ENCODE data around the gene WDR90. TPM values are rescaled to one million over a fixed set of nuclear protein-coding genes. Genes with fewer than 3 reads are reported as not detected.

WDR90 gene
- total and polyA plus RNA-seq, 10 of the 15 experiments (the other 5 are each of a cell fraction or from before 2014, with no cell fraction given) = 2.0 to 65.0 (median 16.7) TPM

DNA sequence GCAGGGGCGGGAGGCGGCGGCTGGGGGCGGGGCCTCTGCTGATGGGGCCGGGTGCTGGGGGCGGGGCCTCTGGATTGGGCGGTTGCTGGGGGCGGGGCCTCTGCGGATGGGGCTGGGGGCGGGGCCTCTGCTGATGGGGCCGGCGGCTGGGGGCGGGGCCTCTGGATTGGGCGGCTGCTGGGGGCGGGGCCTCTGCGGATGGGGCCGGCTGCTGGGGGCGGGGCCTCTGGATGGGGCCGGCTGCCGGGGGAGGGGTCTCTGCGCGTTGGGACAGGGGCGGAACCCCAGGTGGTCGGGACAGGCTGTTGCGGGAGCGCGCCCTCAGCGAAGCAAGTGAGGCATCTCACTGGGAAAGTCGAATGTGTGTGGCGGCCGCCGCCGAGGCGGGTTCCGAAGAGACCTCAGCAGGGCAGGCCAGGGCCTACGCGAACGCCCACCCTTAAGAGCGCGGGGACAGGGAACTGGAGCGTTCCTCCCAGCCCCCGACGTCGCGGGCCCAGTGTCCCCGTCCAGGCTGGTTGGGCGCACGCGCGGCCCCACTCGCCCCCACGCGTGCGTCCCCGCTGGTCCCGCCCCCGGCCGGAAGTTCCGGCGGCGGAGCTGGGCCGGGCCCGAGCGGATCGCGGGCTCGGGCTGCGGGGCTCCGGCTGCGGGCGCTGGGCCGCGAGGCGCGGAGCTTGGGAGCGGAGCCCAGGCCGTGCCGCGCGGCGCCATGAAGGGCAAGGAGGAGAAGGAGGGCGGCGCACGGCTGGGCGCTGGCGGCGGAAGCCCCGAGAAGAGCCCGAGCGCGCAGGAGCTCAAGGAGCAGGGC lies 30.9 kb downstream of the WDR90 start, which contains the start of gene STUB1 (continued):
- TF ChIP-seq TBL1XR1 (IDR thresholded peaks at IDR 0.05; ENCODE audit: low read depth, low read length) (0 out of 2 replicates have a peak, but pooled peaks have one; percentile 15), SUPT20H (IDR thresholded peaks at IDR 0.05; ENCODE audit: borderline replicate concordance, control insufficient read depth, low read depth, low read length) (no peak), ESRRA (IDR thresholded peaks at IDR 0.05; ENCODE audit: low read length) (no peak), CBFB (IDR thresholded peaks at IDR 0.05; ENCODE audit: low read depth) (no peak), MXI1 (IDR thresholded peaks at IDR 0.05; ENCODE audit: low read depth, low read length) (peak; percentile 56; the same call in 1 of the 2 replicates), TCF3 (IDR thresholded peaks at IDR 0.05; ENCODE audit: borderline replicate concordance, insufficient read depth, low read depth, low read length) (no peak), GABPA (IDR thresholded peaks at IDR 0.05; ENCODE audit: low read depth) (no peak; the same call in 1 of the 2 replicates), EED (IDR thresholded peaks at IDR 0.05; ENCODE audit: low read depth) (no peak), ZZZ3 (IDR thresholded peaks at IDR 0.05; ENCODE audit: control insufficient read depth, insufficient read length, low read depth) (no peak), SIX5 (IDR thresholded peaks at IDR 0.05; ENCODE audit: low read depth, low read length, severe bottlenecking) (no peak), CREM (IDR thresholded peaks at IDR 0.05; ENCODE audit: low read depth) (no peak), NR2C2 (IDR thresholded peaks at IDR 0.05; ENCODE audit: borderline replicate concordance, control insufficient read depth, insufficient read length, low read depth) (no peak), STAT1 (conservative IDR thresholded peaks at IDR 0.05) (no peak), MEF2B (IDR thresholded peaks at IDR 0.05; ENCODE audit: partially characterized antibody, poor library complexity, severe bottlenecking) (no peak), KLF5 (IDR thresholded peaks at IDR 0.05; ENCODE audit: partially characterized antibody) (peak; percentile 34), POLR2AphosphoS5 (IDR thresholded peaks at IDR 0.05; ENCODE audit: low read length) (no peak; the same call in 1 of the 2 replicates), MTA2 (IDR thresholded peaks at IDR 0.05; ENCODE audit: low read depth) (no peak)
- TF ChIP-seq, protein P1, sequence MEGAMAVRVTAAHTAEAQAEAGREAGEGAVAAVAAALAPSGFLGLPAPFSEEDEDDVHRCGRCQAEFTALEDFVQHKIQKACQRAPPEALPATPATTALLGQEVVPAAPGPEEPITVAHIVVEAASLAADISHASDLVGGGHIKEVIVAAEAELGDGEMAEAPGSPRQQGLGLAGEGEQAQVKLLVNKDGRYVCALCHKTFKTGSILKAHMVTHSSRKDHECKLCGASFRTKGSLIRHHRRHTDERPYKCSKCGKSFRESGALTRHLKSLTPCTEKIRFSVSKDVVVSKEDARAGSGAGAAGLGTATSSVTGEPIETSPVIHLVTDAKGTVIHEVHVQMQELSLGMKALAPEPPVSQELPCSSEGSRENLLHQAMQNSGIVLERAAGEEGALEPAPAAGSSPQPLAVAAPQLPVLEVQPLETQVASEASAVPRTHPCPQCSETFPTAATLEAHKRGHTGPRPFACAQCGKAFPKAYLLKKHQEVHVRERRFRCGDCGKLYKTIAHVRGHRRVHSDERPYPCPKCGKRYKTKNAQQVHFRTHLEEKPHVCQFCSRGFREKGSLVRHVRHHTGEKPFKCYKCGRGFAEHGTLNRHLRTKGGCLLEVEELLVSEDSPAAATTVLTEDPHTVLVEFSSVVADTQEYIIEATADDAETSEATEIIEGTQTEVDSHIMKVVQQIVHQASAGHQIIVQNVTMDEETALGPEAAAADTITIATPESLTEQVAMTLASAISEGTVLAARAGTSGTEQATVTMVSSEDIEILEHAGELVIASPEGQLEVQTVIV (IDR thresholded peaks at IDR 0.05; ENCODE audit: borderline replicate concordance, partially characterized antibody) = no peak
- TF ChIP-seq, protein P2, sequence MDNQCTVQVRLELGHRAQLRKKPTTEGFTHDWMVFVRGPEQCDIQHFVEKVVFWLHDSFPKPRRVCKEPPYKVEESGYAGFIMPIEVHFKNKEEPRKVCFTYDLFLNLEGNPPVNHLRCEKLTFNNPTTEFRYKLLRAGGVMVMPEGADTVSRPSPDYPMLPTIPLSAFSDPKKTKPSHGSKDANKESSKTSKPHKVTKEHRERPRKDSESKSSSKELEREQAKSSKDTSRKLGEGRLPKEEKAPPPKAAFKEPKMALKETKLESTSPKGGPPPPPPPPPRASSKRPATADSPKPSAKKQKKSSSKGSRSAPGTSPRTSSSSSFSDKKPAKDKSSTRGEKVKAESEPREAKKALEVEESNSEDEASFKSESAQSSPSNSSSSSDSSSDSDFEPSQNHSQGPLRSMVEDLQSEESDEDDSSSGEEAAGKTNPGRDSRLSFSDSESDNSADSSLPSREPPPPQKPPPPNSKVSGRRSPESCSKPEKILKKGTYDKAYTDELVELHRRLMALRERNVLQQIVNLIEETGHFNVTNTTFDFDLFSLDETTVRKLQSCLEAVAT (IDR thresholded peaks at IDR 0.05) = no peak
- TF ChIP-seq, protein P3, sequence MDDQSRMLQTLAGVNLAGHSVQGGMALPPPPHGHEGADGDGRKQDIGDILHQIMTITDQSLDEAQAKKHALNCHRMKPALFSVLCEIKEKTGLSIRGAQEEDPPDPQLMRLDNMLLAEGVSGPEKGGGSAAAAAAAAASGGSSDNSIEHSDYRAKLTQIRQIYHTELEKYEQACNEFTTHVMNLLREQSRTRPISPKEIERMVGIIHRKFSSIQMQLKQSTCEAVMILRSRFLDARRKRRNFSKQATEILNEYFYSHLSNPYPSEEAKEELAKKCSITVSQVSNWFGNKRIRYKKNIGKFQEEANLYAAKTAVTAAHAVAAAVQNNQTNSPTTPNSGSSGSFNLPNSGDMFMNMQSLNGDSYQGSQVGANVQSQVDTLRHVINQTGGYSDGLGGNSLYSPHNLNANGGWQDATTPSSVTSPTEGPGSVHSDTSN (IDR thresholded peaks at IDR 0.05; ENCODE audit: insufficient replicate concordance, low read depth, low read length) = no peak
- TF ChIP-seq, protein P4, sequence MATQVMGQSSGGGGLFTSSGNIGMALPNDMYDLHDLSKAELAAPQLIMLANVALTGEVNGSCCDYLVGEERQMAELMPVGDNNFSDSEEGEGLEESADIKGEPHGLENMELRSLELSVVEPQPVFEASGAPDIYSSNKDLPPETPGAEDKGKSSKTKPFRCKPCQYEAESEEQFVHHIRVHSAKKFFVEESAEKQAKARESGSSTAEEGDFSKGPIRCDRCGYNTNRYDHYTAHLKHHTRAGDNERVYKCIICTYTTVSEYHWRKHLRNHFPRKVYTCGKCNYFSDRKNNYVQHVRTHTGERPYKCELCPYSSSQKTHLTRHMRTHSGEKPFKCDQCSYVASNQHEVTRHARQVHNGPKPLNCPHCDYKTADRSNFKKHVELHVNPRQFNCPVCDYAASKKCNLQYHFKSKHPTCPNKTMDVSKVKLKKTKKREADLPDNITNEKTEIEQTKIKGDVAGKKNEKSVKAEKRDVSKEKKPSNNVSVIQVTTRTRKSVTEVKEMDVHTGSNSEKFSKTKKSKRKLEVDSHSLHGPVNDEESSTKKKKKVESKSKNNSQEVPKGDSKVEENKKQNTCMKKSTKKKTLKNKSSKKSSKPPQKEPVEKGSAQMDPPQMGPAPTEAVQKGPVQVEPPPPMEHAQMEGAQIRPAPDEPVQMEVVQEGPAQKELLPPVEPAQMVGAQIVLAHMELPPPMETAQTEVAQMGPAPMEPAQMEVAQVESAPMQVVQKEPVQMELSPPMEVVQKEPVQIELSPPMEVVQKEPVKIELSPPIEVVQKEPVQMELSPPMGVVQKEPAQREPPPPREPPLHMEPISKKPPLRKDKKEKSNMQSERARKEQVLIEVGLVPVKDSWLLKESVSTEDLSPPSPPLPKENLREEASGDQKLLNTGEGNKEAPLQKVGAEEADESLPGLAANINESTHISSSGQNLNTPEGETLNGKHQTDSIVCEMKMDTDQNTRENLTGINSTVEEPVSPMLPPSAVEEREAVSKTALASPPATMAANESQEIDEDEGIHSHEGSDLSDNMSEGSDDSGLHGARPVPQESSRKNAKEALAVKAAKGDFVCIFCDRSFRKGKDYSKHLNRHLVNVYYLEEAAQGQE (IDR thresholded peaks at IDR 0.05; ENCODE audit: low read depth, low read length) = no peak
